Prostate gland (tissue), 2 donors: ENCODE results near the gene GLCE. TPM values are rescaled to one million over a fixed set of nuclear protein-coding genes. Genes with fewer than 3 reads are reported as not detected.

Source experiments
- DNase-seq: peaks from one replicate; pipeline ENCODE4 v3.0.0-alpha.2; 2019; ENCODE audit warnings: low spot score
- H3K27ac ChIP-seq, 2 donors: fragments of 200-600 bp; sonication (generic); 2 replicates each; pipeline ENCODE4 v1.5.1; 2017 to 2019
- H3K27me3 ChIP-seq: fragments of 200-600 bp; sonication (generic); replicated peaks from 2 replicates; pipeline ENCODE4 v1.5.1; 2019; ENCODE audit not compliant: insufficient read depth
- H3K36me3 ChIP-seq, 2 donors: fragments of 200-600 bp; sonication (generic); 1 replicate in 1 of 2; 2 replicates in 1 of 2; pipeline versions ENCODE4 v1.5.1 to v1.8.1; 2017 to 2019
- H3K4me1 ChIP-seq: fragments of 200-600 bp; sonication (generic); replicated peaks from 2 replicates; pipeline ENCODE4 v1.5.1; 2019
- H3K4me3 ChIP-seq, 2 donors: fragments of 200-600 bp; sonication (generic); 2 replicates each; pipeline ENCODE4 v1.5.1; 2017 to 2019
- H3K9me3 ChIP-seq: fragments of 200-600 bp; sonication (generic); 2 replicates; pipeline ENCODE4 v1.5.1; 2017
- CTCF ChIP-seq, 4 experiments: fragments of 200-600 bp in 2 of 4; fragments of 450-650 bp in 2 of 4; sonication (generic) in 2 of 4; IDR thresholded peaks; 1 replicate in 3 of 4; 2 replicates in 1 of 4; pipeline ENCODE4 v1.5.1; 2016 to 2019; ENCODE audit warnings: antibody characterized with exemption in 4 of 4, mild to moderate bottlenecking in 2 of 4, moderate library complexity in 2 of 4
- POLR2A ChIP-seq: fragments of 450-650 bp; IDR thresholded peaks from one replicate; pipeline ENCODE4 v1.6.1; 2016; ENCODE audit warnings: antibody characterized with exemption, mild to moderate bottlenecking
- POLR2AphosphoS5 ChIP-seq: sonication (generic); formaldehyde crosslinking; IDR thresholded peaks from one replicate; pipeline ENCODE4 v1.6.1; 2017; ENCODE audit warnings: antibody characterized with exemption
- WGBS: methylation state at CpG from one replicate; pipeline ENCODE4 v1.1.5; 2018; 5-methylcytosine and 5-hydroxymethylcytosine counted together
- intact Hi-C: fragments of 100-400 bp; cut with DNase I; formaldehyde crosslinking; loops from one replicate; pipeline ENCODE4 v1.14.2; 2022
- total RNA-seq, 2 donors: library from RNA; depleted of rRNA; stranded (reverse); fragments of >200 nt; gene quantifications; one replicate each; pipeline ENCODE4 v1.1.0, GENCODE V29; 2016

The GLCE gene
- total RNA-seq, 2 donors from 2014 or later, result 17.4 TPM

DNA sequence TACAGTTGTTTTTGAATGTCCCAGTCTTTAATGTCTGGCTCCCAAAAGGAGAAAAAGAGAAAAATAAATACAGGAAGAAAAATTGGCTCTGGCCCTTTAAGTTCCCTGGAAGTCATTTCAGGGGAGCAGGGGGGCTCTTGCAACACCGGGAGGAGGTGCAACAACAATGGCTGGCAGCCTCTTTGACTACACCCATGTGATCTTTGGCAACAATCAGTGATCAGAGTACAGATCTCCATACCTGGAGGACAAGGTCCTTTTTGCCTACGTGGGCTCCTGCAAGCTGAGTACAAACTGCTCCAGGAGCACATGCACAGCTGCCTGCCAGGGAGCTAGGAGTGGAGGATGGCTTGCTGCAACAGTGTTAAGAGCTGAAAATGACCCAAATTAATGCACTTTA, 63.9 kb downstream of the GLCE start:
- no peak for TF ChIP-seq CTCF (IDR thresholded peaks at IDR 0.05)
- TF ChIP-seq POLR2AphosphoS5, result no peak
- TF ChIP-seq POLR2A, result no peak
- WGBS, result 27% methylated on average over 2 of the region's 2 CpGs
- Histone ChIP-seq H3K4me1 (no peaks in the 10 kb centered on the region), H3K27ac (no peak overlapping the region), H3K27me3 (no peaks in the 10 kb centered on the region), H3K4me3 (no peak overlapping the region), H3K9me3 (no peaks in the 10 kb centered on the region), H3K36me3 (no peaks in the 10 kb centered on the region)
- intact Hi-C loops, result no loop called here
- peak; percentile 4 for DNase-seq

DNA sequence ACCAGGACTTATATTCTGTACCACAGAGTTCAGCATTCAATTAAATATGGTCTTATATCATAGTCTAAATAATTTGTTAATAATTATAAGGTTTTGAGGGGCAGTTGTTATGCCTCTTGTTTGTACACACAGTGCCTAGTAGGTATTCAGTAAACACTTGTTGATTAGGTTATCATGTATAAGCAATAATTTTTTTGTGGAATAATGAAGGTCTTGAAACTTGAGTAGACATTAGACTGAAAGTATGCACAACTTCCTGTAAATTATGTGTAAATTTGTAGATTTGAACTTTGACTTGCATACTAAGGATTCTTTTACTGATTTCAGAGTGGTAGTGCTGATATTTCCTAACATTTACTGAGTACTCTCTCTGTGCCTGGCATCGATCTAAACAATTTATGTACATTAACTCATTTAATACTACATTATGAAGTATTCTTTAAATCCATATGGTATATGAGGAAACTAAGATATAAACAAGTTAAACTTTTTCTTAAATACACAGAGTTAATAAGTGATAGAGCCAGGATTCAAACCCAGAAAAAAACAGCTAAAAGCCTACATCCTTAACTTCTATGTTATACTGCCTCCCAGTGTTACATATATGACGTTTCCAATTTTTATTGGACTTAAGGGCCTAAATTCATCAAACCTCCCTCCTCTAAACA, 65.1 kb downstream of the GLCE start:
- WGBS, result 72% methylated on average over 2 of the region's 2 CpGs
- Histone ChIP-seq H3K27ac (no peak overlapping the region), H3K4me3 (no peak overlapping the region), H3K36me3 (no peaks in the 10 kb centered on the region), H3K27me3 (no peaks in the 10 kb centered on the region), H3K4me1 (no peaks in the 10 kb centered on the region), H3K9me3 (no peaks in the 10 kb centered on the region)
- intact Hi-C loops, result no loop called here
- no peak for TF ChIP-seq POLR2A
- peak in 1 of 4 experiments; percentile 11 for TF ChIP-seq CTCF (IDR thresholded peaks at IDR 0.05)
- no peak for DNase-seq

DNA sequence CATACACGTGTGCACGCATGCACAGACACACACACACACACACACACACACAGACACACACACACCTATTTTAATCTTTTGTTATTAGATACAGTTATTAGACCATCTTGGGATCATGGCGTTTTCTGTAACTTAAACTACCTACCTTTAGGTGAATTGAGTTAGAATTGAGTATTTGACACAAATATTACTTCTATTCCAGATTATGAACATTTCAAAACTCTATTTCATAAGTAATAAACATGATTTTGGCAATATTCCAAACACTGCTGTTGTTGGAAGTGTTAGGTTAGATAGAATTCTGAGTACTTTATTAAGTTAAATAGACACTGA, 65.6 kb downstream of the GLCE start:
- WGBS, result 73% methylated on average over 3 of the region's 3 CpGs

GRCh38 chr15:69232144-69232543, 71.7 kb downstream of the GLCE start:
- Histone ChIP-seq H3K4me1 (no peaks in the 10 kb centered on the region), H3K9me3 (no peaks in the 10 kb centered on the region), H3K36me3 (no peaks in the 10 kb centered on the region), H3K4me3 (no peak overlapping the region), H3K27me3 (no peaks in the 10 kb centered on the region), H3K27ac (no peak overlapping the region)
- whole genome bisulfite sequencing, result 81% methylated on average over 4 of the region's 4 CpGs
- DNase-seq, result no peak
- intact Hi-C loops, result no loop called here
- TF ChIP-seq CTCF (IDR thresholded peaks at IDR 0.05) (no peak), POLR2A (no peak), POLR2AphosphoS5 (no peak)

More for the DNA sequence above, 65.6 kb downstream of the GLCE start:
- Histone ChIP-seq H3K36me3 (no peaks in the 10 kb centered on the region), H3K9me3 (no peaks in the 10 kb centered on the region), H3K27me3 (no peaks in the 10 kb centered on the region), H3K4me1 (no peaks in the 10 kb centered on the region), H3K27ac (no peak overlapping the region), H3K4me3 (no peak overlapping the region)
- intact Hi-C loops, result no loop called here
- DNase-seq, result no peak
- TF ChIP-seq POLR2AphosphoS5 (no peak), POLR2A (no peak), CTCF (IDR thresholded peaks at IDR 0.05) (no peak)

DNA sequence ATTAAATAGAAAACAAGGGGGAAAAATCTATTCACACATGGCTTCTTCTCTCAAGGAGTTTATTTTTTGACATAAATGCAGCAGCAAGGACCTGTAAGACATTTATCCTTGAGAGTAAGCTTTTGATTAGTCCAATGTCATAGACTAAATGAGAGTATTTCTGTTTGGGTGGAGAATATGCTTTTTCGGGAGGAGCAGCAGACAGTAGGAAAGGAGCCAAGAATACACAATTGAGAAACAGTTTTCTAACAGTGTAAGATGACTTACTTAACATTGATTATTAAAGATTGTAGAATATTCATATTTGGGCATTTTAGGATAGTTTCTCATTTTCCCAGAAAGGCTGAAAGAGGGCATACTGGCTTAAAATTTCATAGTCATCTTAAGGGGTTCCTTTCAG, 72.3 kb downstream of the GLCE start:
- intact Hi-C loops, result no loop called here
- no peak for DNase-seq
- Histone ChIP-seq H3K9me3 (no peaks in the 10 kb centered on the region), H3K27me3 (no peaks in the 10 kb centered on the region), H3K27ac (no peak overlapping the region), H3K4me3 (no peak overlapping the region), H3K36me3 (no peaks in the 10 kb centered on the region), H3K4me1 (no peaks in the 10 kb centered on the region)
- WGBS, result 74% methylated on average over 1 of the region's 1 CpG
- TF ChIP-seq POLR2AphosphoS5 (no peak), POLR2A (no peak), CTCF (IDR thresholded peaks at IDR 0.05) (no peak)
